GM21576 (cell line): Measurements from ENCODE around the gene GAREM1.

Experiments
- ATAC-seq: cut with Tn5 transposase; IDR thresholded peaks from one replicate; pipeline ENCODE4 v1.9.1; 2021; ENCODE audit warnings: mild to moderate bottlenecking, moderate library complexity; ENCODE audit not compliant: unreplicated experiment

GAREM1 gene

GRCh38 chr18:32213693-32214092, 257.0 kb downstream of the GAREM1 start:
- no peak for ATAC-seq
